A673 (cell line): ENCODE results near the gene CDK19. TPM values are rescaled to one million over a fixed set of nuclear protein-coding genes. Genes with fewer than 3 reads are reported as not detected.

Experiments used
- BruUV-seq: library from RNA; stranded (reverse); fragments of 400-500 nt; replicated peaks from 2 replicates; lab custom pipeline; 2021; lab: Mats Ljungman, UMichigan
- CTCF ChIA-PET: fragments of 300-600 bp; sonication (Branson Sonifier 250); formaldehyde crosslinking; loops from one replicate; lab custom pipeline; 2022; ENCODE audit warnings: antibody characterized with exemption; lab: Charles Lee
- POLR2A ChIA-PET: fragments of 300-600 bp; sonication (Branson Sonifier 250); formaldehyde crosslinking; loops from one replicate; lab custom pipeline; 2022; ENCODE audit warnings: antibody characterized with exemption; ENCODE audit not compliant: low non-redundant PET; lab: Charles Lee
- DNase-seq: peaks from one replicate; pipeline ENCODE4 v3.0.0-alpha.2; 2015; ENCODE audit warnings: low spot score
- H3K27ac ChIP-seq: fragments of 200-600 bp; sonication (generic); 2 replicates; pipeline ENCODE4 v1.5.1; 2016; ENCODE audit warnings: mixed run types, low read depth, mild to moderate bottlenecking, mixed read lengths, antibody characterized with exemption, low read length; ENCODE audit not compliant: poor library complexity, severe bottlenecking
- H3K27me3 ChIP-seq: fragments of 200-600 bp; sonication (generic); replicated peaks from 2 replicates; pipeline ENCODE4 v1.6.1; 2017; ENCODE audit warnings: mixed run types, low read depth, mild to moderate bottlenecking, mixed read lengths, antibody characterized with exemption, low read length; ENCODE audit not compliant: insufficient read depth, poor library complexity
- H3K36me3 ChIP-seq: fragments of 200-600 bp; sonication (generic); 2 replicates; pipeline ENCODE4 v1.6.1; 2016; ENCODE audit warnings: mixed run types, mild to moderate bottlenecking, mixed read lengths, antibody characterized with exemption, low read length; ENCODE audit not compliant: insufficient read depth, poor library complexity, severe bottlenecking
- H3K4me1 ChIP-seq: fragments of 200-600 bp; sonication (generic); 2 replicates; pipeline ENCODE4 v1.6.1; 2017; ENCODE audit warnings: mixed run types, mild to moderate bottlenecking, mixed read lengths, antibody characterized with exemption, low read length; ENCODE audit not compliant: insufficient read depth, poor library complexity, severe bottlenecking
- H3K4me3 ChIP-seq: fragments of 200-600 bp; sonication (generic); 2 replicates; pipeline ENCODE4 v1.5.1; 2016; ENCODE audit warnings: low read depth, mixed run types, mild to moderate bottlenecking, mixed read lengths, low read length; ENCODE audit not compliant: poor library complexity, severe bottlenecking
- H3K9me3 ChIP-seq: fragments of 200-600 bp; sonication (generic); 2 replicates; pipeline ENCODE4 v1.6.1; 2016; ENCODE audit warnings: mixed run types, low read depth, mild to moderate bottlenecking, mixed read lengths, antibody characterized with exemption, low read length; ENCODE audit not compliant: poor library complexity, severe bottlenecking
- CTCF ChIP-seq: fragments of 300-800, 200-600 bp; sonication (generic); conservative IDR thresholded peaks from 2 replicates; pipeline ENCODE4 v1.5.1; 2017; ENCODE audit warnings: low read depth, mild to moderate bottlenecking, antibody characterized with exemption, low read length, moderate library complexity, mixed read lengths
- EZH2 ChIP-seq: fragments of 200-600 bp; sonication (generic); IDR thresholded peaks from 2 replicates; pipeline ENCODE4 v1.6.1; 2017; ENCODE audit warnings: borderline replicate concordance, low read depth, mild to moderate bottlenecking, mixed read lengths, antibody characterized with exemption, low read length; ENCODE audit not compliant: poor library complexity, severe bottlenecking
- intact Hi-C: fragments of 100-400 bp; cut with micrococcal nuclease; formaldehyde crosslinking; loops from one replicate; pipeline ENCODE4 v1.10.0; 2022; ENCODE audit not compliant: unreplicated experiment
- total RNA-seq: library from RNA; stranded (reverse); gene quantifications from 2 replicates; pipeline ENCODE4 v1.2.3, GENCODE V29; 2021

CDK19 gene
- total RNA-seq, 1 experiment from 2014 or later, result 23.7 TPM

GRCh38 chr6:110699780-110700179 is 115.5 kb downstream of the CDK19 start:
- BruUV-seq, result no TSS peak
- no peak for TF ChIP-seq CTCF
- TF ChIP-seq EZH2, result no peak
- Histone ChIP-seq H3K27ac (no peak overlapping the region), H3K4me1 (no peaks in the 10 kb centered on the region), H3K36me3 (no peaks in the 10 kb centered on the region), H3K4me3 (no peak overlapping the region), H3K27me3 (no peaks in the 10 kb centered on the region), H3K9me3 (no peaks in the 10 kb centered on the region)
- no peak for DNase-seq
- CTCF ChIA-PET, result no interaction called here
- POLR2A ChIA-PET, result interaction anchor here (0.6 kb wide), 1 partner anchor 120 kb away, joined by 4 read pairs; no protein-coding TSS in a partner anchor
- intact Hi-C loops, result no loop called here

- no peaks in the 10 kb centered on the region for H3K9me3 ChIP-seq
- ChIA-PET CTCF (no interaction called here), POLR2A (no interaction called here)
- H3K4me1 ChIP-seq, result no peaks in the 10 kb centered on the region
- TF ChIP-seq EZH2 (no peak), CTCF (no peak)
- no peak overlapping the region for H3K4me3 ChIP-seq
- no peaks in the 10 kb centered on the region for H3K27me3 ChIP-seq
- no peaks in the 10 kb centered on the region for H3K36me3 ChIP-seq
- DNase-seq, result no peak
- no peak overlapping the region for H3K27ac ChIP-seq
- no TSS peak for BruUV-seq
- intact Hi-C loops, result no loop called here
These were observed 121.3 kb downstream of the CDK19 start for GRCh38 chr6:110693994-110694393.

GRCh38 chr6:110693296-110693695 is 122.0 kb downstream of the CDK19 start:
- no peak overlapping the region for H3K27ac ChIP-seq
- H3K4me3 ChIP-seq, result no peak overlapping the region
- intact Hi-C loops, result no loop called here
- H3K9me3 ChIP-seq, result no peaks in the 10 kb centered on the region
- ChIA-PET POLR2A (no interaction called here), CTCF (no interaction called here)
- BruUV-seq, result no TSS peak
- H3K4me1 ChIP-seq, result no peaks in the 10 kb centered on the region
- TF ChIP-seq CTCF (no peak), EZH2 (no peak)
- H3K27me3 ChIP-seq, result no peaks in the 10 kb centered on the region
- H3K36me3 ChIP-seq, result no peaks in the 10 kb centered on the region
- no peak for DNase-seq
